Astrocyte (in vitro differentiated cells and primary cell): ENCODE data around the gene RPP25.
"Not testable (repeated sequence)": the region's sequence is repeated elsewhere in the genome, so short reads cannot be mapped to it uniquely, and the experiment has no call there.

ENCODE experiments used
- EZH2 ChIP-seq: IDR thresholded peaks from 2 replicates; pipeline ENCODE4 v1.6.1; 2012; ENCODE audit warnings: mild to moderate bottlenecking, low read length, inconsistent platforms; ENCODE audit not compliant: insufficient read depth
- TF ChIP-seq, protein P1 (sequence below): IDR thresholded peaks from 2 replicates; pipeline ENCODE4 v1.5.1; 2011; ENCODE audit warnings: low read depth, mild to moderate bottlenecking, inconsistent platforms, low read length, moderate library complexity; ENCODE audit not compliant: insufficient read depth

DNA sequence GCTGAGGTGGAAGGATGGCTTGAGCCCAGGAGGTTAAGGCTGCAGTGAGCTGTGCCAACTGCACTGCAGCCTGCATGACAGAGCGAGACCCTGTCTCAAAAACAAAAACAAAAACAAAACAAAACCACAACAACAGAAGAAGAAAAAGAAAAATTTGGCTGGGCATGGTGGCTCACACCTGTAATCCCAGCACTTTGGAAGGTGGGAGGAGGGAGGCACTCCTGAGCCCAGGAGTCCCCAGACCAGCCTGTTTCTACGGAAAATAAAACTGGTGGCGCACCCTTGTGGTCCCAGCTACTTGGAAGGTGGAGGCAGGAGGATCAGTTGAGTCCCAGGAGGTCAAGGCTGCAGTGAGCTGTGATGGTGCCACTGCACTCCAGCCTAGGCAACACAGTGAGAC is 21.4 kb downstream of the RPP25 start:
- not testable (repeated sequence) for TF ChIP-seq EZH2
- TF ChIP-seq, protein P1, sequence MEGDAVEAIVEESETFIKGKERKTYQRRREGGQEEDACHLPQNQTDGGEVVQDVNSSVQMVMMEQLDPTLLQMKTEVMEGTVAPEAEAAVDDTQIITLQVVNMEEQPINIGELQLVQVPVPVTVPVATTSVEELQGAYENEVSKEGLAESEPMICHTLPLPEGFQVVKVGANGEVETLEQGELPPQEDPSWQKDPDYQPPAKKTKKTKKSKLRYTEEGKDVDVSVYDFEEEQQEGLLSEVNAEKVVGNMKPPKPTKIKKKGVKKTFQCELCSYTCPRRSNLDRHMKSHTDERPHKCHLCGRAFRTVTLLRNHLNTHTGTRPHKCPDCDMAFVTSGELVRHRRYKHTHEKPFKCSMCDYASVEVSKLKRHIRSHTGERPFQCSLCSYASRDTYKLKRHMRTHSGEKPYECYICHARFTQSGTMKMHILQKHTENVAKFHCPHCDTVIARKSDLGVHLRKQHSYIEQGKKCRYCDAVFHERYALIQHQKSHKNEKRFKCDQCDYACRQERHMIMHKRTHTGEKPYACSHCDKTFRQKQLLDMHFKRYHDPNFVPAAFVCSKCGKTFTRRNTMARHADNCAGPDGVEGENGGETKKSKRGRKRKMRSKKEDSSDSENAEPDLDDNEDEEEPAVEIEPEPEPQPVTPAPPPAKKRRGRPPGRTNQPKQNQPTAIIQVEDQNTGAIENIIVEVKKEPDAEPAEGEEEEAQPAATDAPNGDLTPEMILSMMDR = not testable (repeated sequence)
